Type B pancreatic cell (in vitro differentiated cells): ENCODE data around the gene CWC25. TPM values are rescaled to one million over a fixed set of nuclear protein-coding genes. Genes with fewer than 3 reads are reported as not detected.

Experiments used
- DNase-seq: peaks from one replicate; pipeline ENCODE4 v3.0.0; 2021; ENCODE audit warnings: mixed read lengths; ENCODE audit not compliant: unreplicated experiment; ENCODE audit errors: extremely low spot score
- H3K27ac Mint-ChIP-seq: 2 replicates; pipeline ENCODE4 v1.8.0; 2021; ENCODE audit warnings: mild to moderate bottlenecking, mixed read lengths
- H3K27me3 Mint-ChIP-seq: 2 replicates; pipeline ENCODE4 v1.8.0; 2021; ENCODE audit warnings: mixed read lengths
- H3K36me3 Mint-ChIP-seq: 2 replicates; pipeline ENCODE4 v1.8.0; 2021; ENCODE audit warnings: mixed read lengths
- H3K4me1 Mint-ChIP-seq: one replicate; pipeline ENCODE4 v1.8.0; 2021; ENCODE audit warnings: mixed read lengths; ENCODE audit not compliant: unreplicated experiment
- H3K4me3 Mint-ChIP-seq: 2 replicates; pipeline ENCODE4 v1.8.0; 2021; ENCODE audit warnings: mild to moderate bottlenecking, mixed read lengths
- H3K9me3 Mint-ChIP-seq: 2 replicates; pipeline ENCODE4 v1.8.0; 2021; ENCODE audit warnings: mixed read lengths
- total RNA-seq: library from RNA; stranded (reverse); gene quantifications from 2 replicates; pipeline ENCODE4 v1.2.1, GENCODE V29; 2021; ENCODE audit warnings: low replicate concordance
- TF ChIP-seq, protein P1 (sequence below): fragments of 200-600 bp; sonication (generic); conservative IDR thresholded peaks from 2 replicates; pipeline ENCODE4 v1.5.0; 2021; ENCODE audit warnings: antibody characterized with exemption, mild to moderate bottlenecking

Gene CWC25
- total RNA-seq, 1 donor from 2014 or later: 17.7 TPM

DNA sequence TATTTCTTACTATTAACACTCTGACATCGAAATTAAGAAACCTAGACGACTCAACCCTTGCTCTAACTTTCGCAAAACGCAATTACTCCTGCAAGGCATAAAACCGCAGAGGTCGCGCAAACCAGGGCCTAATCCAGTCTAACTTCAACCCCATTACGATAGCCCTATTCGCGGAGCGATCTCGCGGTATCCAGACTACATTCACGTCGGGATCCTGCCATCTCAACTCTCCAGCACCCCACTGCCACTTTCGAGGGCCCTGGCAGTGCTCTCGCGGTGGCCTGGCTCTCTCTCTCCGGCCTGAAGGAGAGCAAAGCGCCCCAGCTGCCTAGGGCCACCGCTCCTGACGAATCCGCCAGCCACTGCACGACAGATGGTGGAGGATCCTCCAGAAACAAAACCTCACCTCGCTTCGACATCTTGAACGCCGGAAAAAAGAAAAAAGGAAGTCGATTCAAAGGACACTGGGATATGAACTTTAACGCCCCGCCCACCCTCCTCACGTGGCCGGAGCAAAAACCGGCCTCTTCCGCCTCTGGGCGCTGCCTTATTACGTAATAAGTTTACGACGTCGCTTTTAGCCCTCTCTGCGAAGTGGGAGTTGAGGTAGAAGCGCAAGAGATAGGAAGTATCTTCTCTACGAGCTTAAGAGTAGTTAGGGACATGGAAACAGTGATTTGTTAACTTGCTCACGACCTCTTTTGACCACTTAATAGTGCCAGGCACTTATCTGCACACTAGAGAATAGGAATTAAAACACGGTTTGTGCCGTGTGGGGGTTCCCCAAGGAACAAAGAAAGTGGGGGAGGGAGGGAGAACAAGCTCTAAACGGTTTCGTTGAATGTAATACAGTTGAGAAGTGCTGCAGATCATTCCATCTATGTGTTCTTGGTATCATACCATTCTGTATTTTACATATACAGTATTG, 28.4 kb upstream of the CWC25 start, which contains the start of gene RPL23:
RPL23 (minus strand) TSS at position 430 of the 928 bp plus-strand sequence; CDS start at position 419, 11 bp downstream.
- DNase-seq: peak; percentile 92
- Mint-ChIP-seq H3K4me3 (peak within 1 kb of the TSS; percentile 97), H3K27me3 (no peaks in the 10 kb centered on the region), H3K36me3 (peaks cover 50% of the 10 kb centered on the region), H3K27ac (peak within 1 kb of the TSS; percentile 99), H3K9me3 (no peaks in the 10 kb centered on the region), H3K4me1 (peaks cover 29% of the 10 kb centered on the region)
- TF ChIP-seq, protein P1, sequence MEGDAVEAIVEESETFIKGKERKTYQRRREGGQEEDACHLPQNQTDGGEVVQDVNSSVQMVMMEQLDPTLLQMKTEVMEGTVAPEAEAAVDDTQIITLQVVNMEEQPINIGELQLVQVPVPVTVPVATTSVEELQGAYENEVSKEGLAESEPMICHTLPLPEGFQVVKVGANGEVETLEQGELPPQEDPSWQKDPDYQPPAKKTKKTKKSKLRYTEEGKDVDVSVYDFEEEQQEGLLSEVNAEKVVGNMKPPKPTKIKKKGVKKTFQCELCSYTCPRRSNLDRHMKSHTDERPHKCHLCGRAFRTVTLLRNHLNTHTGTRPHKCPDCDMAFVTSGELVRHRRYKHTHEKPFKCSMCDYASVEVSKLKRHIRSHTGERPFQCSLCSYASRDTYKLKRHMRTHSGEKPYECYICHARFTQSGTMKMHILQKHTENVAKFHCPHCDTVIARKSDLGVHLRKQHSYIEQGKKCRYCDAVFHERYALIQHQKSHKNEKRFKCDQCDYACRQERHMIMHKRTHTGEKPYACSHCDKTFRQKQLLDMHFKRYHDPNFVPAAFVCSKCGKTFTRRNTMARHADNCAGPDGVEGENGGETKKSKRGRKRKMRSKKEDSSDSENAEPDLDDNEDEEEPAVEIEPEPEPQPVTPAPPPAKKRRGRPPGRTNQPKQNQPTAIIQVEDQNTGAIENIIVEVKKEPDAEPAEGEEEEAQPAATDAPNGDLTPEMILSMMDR: no peak

DNA sequence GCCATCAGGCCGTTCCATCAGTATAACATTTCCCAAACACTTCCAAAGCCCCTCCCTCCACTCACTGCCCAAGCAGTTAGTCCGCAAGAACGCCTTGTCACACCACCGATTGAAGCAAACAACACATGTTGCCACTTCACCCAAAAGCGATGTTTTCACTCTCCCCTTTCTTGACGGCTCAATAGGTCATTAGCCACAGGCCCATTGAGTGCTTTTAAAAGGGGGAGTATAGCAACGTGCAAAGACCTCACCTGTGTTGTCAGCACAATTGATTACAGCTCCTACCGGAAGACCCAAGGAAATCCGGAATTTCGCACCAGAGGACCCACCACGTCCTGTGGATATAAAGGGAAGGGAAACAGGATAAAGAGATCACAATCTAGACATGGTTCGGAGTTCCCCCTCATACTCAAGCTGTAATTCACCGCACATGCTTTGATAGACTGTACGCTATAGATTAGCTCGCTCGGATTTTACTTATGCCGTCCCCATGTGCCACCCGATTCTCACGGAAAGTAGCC, 27.7 kb upstream of the CWC25 start:
- H3K4me1 Mint-ChIP-seq: peaks cover 29% of the 10 kb centered on the region
- peak overlapping the region; percentile 99 for H3K27ac Mint-ChIP-seq
- no peaks in the 10 kb centered on the region for H3K9me3 Mint-ChIP-seq
- DNase-seq: no peak
- H3K4me3 Mint-ChIP-seq: peak overlapping the region; percentile 97
- peaks cover 56% of the 10 kb centered on the region for H3K36me3 Mint-ChIP-seq
- no peaks in the 10 kb centered on the region for H3K27me3 Mint-ChIP-seq
- TF ChIP-seq, protein P1: no peak

DNA sequence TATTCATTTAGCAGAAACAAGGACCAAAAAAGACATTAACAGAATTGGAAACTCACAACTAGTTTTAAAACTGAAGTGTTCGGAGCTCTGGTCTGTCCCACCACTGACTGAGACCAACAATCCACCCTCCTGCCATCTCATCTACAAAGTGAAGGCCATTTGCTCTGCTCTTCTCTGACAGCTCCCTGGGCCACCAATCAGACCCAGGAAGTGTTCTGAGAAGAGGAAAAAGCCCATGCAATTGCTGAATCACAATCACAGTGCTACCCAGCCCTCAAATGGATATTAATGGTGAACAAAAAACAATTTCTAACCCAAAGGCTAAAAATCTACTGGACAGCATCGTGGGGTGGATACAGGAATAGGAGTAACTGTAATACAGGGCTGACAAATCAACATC, 26.3 kb upstream of the CWC25 start:
- peak overlapping the region; percentile 97 for H3K4me3 Mint-ChIP-seq
- TF ChIP-seq, protein P1: no peak
- peaks cover 58% of the 10 kb centered on the region for H3K36me3 Mint-ChIP-seq

DNA sequence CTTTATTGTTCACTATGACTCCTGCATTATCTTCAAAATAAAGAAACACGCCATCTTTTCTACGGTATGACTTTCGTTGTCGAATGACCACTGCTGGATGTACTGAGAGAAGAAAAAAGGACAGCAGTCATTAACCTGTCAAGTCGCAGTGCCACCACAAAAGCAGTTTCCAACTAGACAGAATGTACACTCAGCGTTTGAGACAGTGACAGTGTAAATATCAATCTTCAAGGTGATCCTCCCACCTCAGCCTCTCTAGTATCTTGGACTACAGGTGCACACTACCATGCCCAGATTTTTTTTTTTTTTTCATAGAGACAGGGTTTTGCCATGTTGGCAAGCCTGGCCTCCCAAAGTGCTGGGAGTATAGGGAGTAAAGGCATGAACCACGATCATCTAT, 25.3 kb upstream of the CWC25 start:
- DNase-seq: no peak
- H3K4me3 Mint-ChIP-seq: peak overlapping the region; percentile 97
- peaks cover 29% of the 10 kb centered on the region for H3K4me1 Mint-ChIP-seq
- H3K36me3 Mint-ChIP-seq: peaks cover 58% of the 10 kb centered on the region
- TF ChIP-seq, protein P1: no peak
- H3K27me3 Mint-ChIP-seq: no peaks in the 10 kb centered on the region
- H3K27ac Mint-ChIP-seq: peak overlapping the region; percentile 79
- H3K9me3 Mint-ChIP-seq: no peaks in the 10 kb centered on the region

More for the DNA sequence above, 26.3 kb upstream of the CWC25 start:
- DNase-seq: no peak
- Mint-ChIP-seq H3K9me3 (no peaks in the 10 kb centered on the region), H3K27me3 (no peaks in the 10 kb centered on the region), H3K27ac (peak overlapping the region; percentile 99), H3K4me1 (peaks cover 29% of the 10 kb centered on the region)

DNA sequence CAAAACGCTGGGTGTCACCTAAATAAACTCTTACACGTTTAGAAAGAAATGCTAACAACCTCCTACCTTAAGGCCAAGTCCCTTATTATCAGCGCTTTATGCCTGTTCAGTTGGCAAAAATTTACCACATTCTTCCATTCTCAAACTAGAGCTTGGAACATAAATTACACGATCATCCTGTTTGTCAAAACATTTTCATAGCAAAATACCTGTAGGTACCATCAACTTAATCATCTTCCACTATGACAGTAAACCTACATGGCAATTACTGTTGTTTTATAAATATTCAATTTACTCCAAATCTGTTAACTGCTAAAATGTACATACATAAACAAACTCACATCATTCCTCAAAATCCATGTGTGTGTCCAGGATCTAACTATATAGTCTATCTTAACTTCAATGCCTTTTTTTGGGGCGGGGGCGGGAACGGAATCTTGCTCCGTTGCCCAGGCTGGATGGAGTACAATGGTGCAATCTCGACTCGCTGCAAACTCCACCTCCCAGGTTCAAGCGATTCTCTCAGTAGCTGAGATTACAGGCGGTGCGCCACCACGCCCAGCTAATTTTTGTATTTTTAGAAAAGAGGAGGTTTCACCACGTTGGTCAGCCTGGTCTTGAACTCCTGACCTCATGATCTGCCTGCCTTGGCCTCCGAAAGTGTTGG, 24.0 kb upstream of the CWC25 start:
- Mint-ChIP-seq H3K27ac (no peak overlapping the region), H3K36me3 (peaks cover 58% of the 10 kb centered on the region), H3K9me3 (no peaks in the 10 kb centered on the region), H3K27me3 (no peaks in the 10 kb centered on the region), H3K4me1 (peaks cover 29% of the 10 kb centered on the region), H3K4me3 (peak overlapping the region; percentile 61)
- DNase-seq: no peak
- TF ChIP-seq, protein P1: no peak
